Thymus (tissue), 11 donors: Measurements from ENCODE around the gene DKKL1. TPM values are rescaled to one million over a fixed set of nuclear protein-coding genes. Genes with fewer than 3 reads are reported as not detected.

Source experiments
- DNase-seq, 9 donors: peaks; one replicate each; pipeline ENCODE4 v3.0.0-alpha.2; 2013; ENCODE audit warnings: low spot score in 9 of 9, low read depth in 6 of 9, missing footprints in 1 of 9
- H3K27ac ChIP-seq, 2 donors: one replicate each; pipeline ENCODE4 v1.5.1; 2013; ENCODE audit warnings: control low read depth in 1 of 2, low read depth in 1 of 2, low read length in 1 of 2, mild to moderate bottlenecking in 1 of 2, moderate library complexity in 1 of 2
- H3K27me3 ChIP-seq, 2 donors: one replicate each; pipeline ENCODE4 v1.5.1; 2013; ENCODE audit warnings: low read length in 1 of 2; ENCODE audit not compliant: control insufficient read depth in 2 of 2, insufficient read depth in 1 of 2
- H3K36me3 ChIP-seq, 2 donors: one replicate each; pipeline ENCODE4 v1.5.1; 2013; ENCODE audit warnings: low read length in 1 of 2, mild to moderate bottlenecking in 1 of 2, moderate library complexity in 1 of 2; ENCODE audit not compliant: control insufficient read depth in 2 of 2, insufficient read depth in 2 of 2
- H3K4me1 ChIP-seq, 2 donors: one replicate each; pipeline ENCODE4 v1.5.1; 2013; ENCODE audit warnings: low read length in 2 of 2; ENCODE audit not compliant: control insufficient read depth in 2 of 2, insufficient read depth in 2 of 2
- H3K4me3 ChIP-seq, 2 donors: one replicate each; pipeline ENCODE4 v1.5.1; 2013; ENCODE audit warnings: low read length in 2 of 2, control low read depth in 1 of 2, mild to moderate bottlenecking in 1 of 2
- H3K9me3 ChIP-seq, 2 donors: one replicate each; pipeline ENCODE4 v1.5.1; 2013; ENCODE audit warnings: low read length in 1 of 2, mild to moderate bottlenecking in 1 of 2; ENCODE audit not compliant: control insufficient read depth in 2 of 2, insufficient read depth in 1 of 2
- WGBS: extraction: QIAGEN DNeasy Blood & Tissue Kit; methylation state at CpG from one replicate; pipeline ENCODE4 v1.1.7; 2013; 5-methylcytosine and 5-hydroxymethylcytosine counted together
- polyA plus RNA-seq: library from polyadenylated mRNA; stranded (reverse); fragments of 200-250 nt; gene quantifications from one replicate; pipeline ENCODE4 v1.2.3, GENCODE V29; 2013
- total RNA-seq: library from RNA; stranded (reverse); fragments of 120-200 nt; gene quantifications from one replicate; pipeline ENCODE4 v1.2.4, GENCODE V29; 2013
- donor health status: healthy.

Gene DKKL1
- total and polyA plus RNA-seq, 2 donors: 0.14 to 0.21 TPM

DNA sequence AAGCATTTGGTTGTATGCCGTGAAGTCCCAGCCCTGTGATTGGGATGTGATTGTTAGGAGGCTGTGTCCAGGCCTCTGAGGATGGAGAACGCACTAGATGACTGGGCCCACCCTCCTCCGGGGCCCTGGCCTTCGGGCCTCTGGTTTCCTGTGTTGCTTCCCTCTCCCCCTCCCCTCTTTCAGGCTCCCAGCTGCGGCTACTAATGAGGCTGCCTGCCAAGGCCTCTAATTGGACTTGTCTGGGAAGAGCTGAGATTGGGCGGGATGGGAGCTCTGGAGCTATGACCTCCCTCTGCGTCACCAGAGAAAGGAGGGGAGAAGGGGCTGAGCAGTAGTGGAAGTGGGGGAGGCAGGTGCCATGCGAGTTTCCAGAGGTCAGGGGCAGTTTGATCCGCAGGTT is 49.7 kb downstream of the DKKL1 start:
- DNase-seq: no peak
- Histone ChIP-seq H3K36me3 (no peaks in the 10 kb centered on the region), H3K4me1 (peaks cover 9 to 35% of the 10 kb centered on the region in 2 donors), H3K9me3 (peaks cover 0 to 7% of the 10 kb centered on the region in 2 donors), H3K27me3 (peaks cover 0 to 18% of the 10 kb centered on the region in 2 donors), H3K27ac (no peak overlapping the region), H3K4me3 (no peak overlapping the region)
- WGBS: 82% methylated on average over 9 of the region's 9 CpGs

- no peak for DNase-seq
- H3K36me3 ChIP-seq: no peaks in the 10 kb centered on the region
- H3K27me3 ChIP-seq: peaks cover 0 to 27% of the 10 kb centered on the region in 2 donors
- H3K9me3 ChIP-seq: no peaks in the 10 kb centered on the region
- H3K4me3 ChIP-seq: no peak overlapping the region
- peaks cover 7 to 28% of the 10 kb centered on the region in 2 donors for H3K4me1 ChIP-seq
- H3K27ac ChIP-seq: no peak overlapping the region
- WGBS: 90% methylated on average over 3 of the region's 3 CpGs
Measured at GRCh38 chr19:49414256-49414655, 50.6 kb downstream of the DKKL1 start.

- no peaks in the 10 kb centered on the region for H3K9me3 ChIP-seq
- DNase-seq: no peak
- peaks cover 6 to 37% of the 10 kb centered on the region in 2 donors for H3K27me3 ChIP-seq
- no peak overlapping the region for H3K4me3 ChIP-seq
- H3K27ac ChIP-seq: no peak overlapping the region
- no peaks in the 10 kb centered on the region for H3K36me3 ChIP-seq
- H3K4me1 ChIP-seq: peaks cover 0 to 20% of the 10 kb centered on the region in 2 donors
- WGBS: 94% methylated on average over 15 of the region's 15 CpGs
Measured at GRCh38 chr19:49415102-49415809, 51.6 kb downstream of the DKKL1 start.

DNA sequence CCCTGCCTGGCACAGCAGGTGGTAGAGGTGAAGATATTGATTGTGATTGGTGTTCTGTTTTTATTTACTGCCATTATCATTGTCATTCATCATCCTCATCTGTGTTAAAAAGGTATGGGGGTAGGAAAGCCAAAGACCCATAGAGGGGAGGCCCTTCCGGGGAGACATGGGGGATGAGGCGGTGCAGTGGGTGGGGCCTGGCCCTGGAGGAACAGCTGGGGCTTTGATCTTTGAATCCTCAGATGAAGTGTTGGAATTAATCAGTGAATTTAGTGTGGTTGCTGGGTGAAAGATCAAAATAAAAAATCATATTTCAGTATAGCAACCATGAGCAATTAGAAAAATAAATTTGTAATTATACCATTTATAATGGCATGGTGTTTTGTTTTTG is 52.1 kb downstream of the DKKL1 start:
- Histone ChIP-seq H3K4me3 (no peak overlapping the region), H3K4me1 (peaks cover 0 to 20% of the 10 kb centered on the region in 2 donors), H3K27me3 (peaks cover 11 to 42% of the 10 kb centered on the region in 2 donors), H3K9me3 (no peaks in the 10 kb centered on the region), H3K36me3 (no peaks in the 10 kb centered on the region), H3K27ac (no peak overlapping the region)
- WGBS: 64% methylated on average over 2 of the region's 2 CpGs
- DNase-seq: peak in 1 of 9 donors; percentile 43

- WGBS: 89% methylated on average over 7 of the region's 7 CpGs
- Histone ChIP-seq H3K36me3 (no peaks in the 10 kb centered on the region), H3K4me1 (peaks cover 0 to 23% of the 10 kb centered on the region in 2 donors), H3K4me3 (no peak overlapping the region), H3K9me3 (no peaks in the 10 kb centered on the region), H3K27me3 (peaks cover 23 to 55% of the 10 kb centered on the region in 2 donors), H3K27ac (no peak overlapping the region)
- DNase-seq: no peak
Measured at GRCh38 chr19:49417088-49417487, 53.4 kb downstream of the DKKL1 start.

DNA sequence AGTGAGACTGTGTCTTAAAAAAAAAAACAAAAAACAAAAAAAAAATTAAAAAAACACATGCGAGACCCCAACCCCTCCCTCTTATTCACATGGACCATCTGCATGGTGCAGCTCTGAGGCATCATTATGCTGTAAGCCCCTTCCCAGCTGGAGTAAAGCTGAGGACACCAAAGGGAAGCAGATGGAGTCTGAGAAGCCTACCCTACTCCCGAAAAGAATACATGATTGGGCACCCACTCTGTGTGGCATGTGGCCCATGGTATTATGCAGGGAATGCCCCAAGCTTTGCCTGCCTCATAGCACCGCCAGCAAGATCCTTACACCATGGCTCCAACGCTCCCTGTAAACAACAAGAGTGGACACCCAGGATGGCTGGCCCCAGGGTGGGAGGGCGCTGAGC is 54.8 kb downstream of the DKKL1 start:
- peaks cover 37 to 69% of the 10 kb centered on the region in 2 donors for H3K27me3 ChIP-seq
- DNase-seq: no peak
- peaks cover 0 to 4% of the 10 kb centered on the region in 2 donors for H3K9me3 ChIP-seq
- H3K4me1 ChIP-seq: peaks cover 4 to 36% of the 10 kb centered on the region in 2 donors
- no peaks in the 10 kb centered on the region for H3K36me3 ChIP-seq
- WGBS: 98% methylated on average over 5 of the region's 5 CpGs
- H3K4me3 ChIP-seq: no peak overlapping the region
- no peak overlapping the region for H3K27ac ChIP-seq

- Histone ChIP-seq H3K27ac (no peak overlapping the region), H3K4me3 (no peak overlapping the region), H3K36me3 (no peaks in the 10 kb centered on the region), H3K27me3 (peaks cover 41 to 76% of the 10 kb centered on the region in 2 donors), H3K9me3 (peaks cover 0 to 4% of the 10 kb centered on the region in 2 donors), H3K4me1 (peaks cover 4 to 43% of the 10 kb centered on the region in 2 donors)
- no peak for DNase-seq
- WGBS: 96% methylated on average over 2 of the region's 2 CpGs
Measured at GRCh38 chr19:49419173-49419572, 55.5 kb downstream of the DKKL1 start.

DNA sequence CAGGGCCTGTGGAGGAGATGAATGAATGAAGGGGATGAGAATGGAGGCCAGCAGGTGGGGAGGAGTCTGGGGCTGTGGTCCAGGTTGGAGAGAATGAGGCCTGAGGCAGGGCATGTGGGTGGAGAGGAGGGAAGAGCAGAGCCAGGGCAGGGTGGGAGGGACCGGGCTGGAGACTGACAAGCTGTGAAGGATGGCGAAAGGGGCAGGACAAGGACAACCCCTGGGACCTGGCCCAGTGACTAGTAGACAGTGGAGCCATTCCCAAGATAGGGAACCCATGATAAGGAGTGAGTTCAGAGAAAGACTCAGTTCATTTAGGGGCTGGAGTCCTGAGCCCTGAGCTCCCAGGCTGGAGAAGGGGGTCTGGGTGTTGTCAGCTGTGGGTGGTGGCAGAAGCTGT is 56.5 kb downstream of the DKKL1 start:
- peaks cover 47 to 86% of the 10 kb centered on the region in 2 donors for H3K27me3 ChIP-seq
- H3K27ac ChIP-seq: no peak overlapping the region
- peaks cover 4 to 41% of the 10 kb centered on the region in 2 donors for H3K4me1 ChIP-seq
- WGBS: 99% methylated on average over 2 of the region's 2 CpGs
- H3K4me3 ChIP-seq: no peak overlapping the region
- no peak for DNase-seq
- peaks cover 0 to 5% of the 10 kb centered on the region in 2 donors for H3K9me3 ChIP-seq
- no peaks in the 10 kb centered on the region for H3K36me3 ChIP-seq

DNA sequence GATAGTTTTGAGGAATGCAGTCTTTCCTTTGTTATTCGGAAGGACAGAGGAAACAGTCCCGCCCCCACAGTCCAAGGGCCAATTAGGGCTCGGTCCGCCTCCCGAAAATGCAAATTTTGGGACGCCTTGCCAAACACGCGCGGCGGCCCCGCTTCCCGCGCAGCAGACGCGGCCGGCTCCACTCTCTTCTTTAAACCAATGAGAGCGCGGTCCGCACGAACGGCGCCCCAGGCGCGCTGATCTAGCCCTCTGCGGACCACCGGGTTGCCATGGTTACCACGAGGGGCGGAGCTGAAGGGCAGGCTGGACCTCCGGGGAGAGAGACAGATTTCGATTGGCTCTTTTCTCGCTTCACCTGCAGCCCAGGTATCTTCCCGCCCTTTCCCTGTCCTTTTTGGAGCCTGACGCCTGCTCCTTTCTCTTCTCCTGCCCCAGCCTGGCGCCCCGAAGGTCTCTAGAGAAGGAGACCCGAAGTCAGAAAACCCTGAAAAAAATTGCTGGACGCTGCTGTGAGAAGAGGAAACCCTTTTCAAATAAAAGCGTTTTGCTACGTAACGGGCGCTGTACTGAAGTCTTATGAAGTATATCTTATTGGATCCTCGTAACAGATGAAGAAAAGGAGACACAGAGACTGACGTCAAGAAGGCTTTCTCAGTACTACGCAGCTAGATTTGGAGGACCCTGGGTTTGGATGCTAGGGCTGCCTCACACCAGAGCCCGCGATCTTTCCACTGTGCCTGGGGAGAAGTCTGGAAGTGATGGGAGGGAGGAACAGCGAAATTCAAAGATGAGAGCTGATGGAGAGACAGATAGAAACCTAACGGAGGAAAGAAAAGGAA is 57.6 kb downstream of the DKKL1 start:
- Histone ChIP-seq H3K4me1 (peaks cover 4 to 37% of the 10 kb centered on the region in 2 donors), H3K4me3 (no peak overlapping the region), H3K27ac (no peak overlapping the region), H3K27me3 (peaks cover 57 to 97% of the 10 kb centered on the region in 2 donors), H3K36me3 (no peaks in the 10 kb centered on the region), H3K9me3 (peaks cover 0 to 11% of the 10 kb centered on the region in 2 donors)
- peak in 1 of 9 donors; percentile 55 for DNase-seq
- 11% methylated on average over 48 of the region's 48 CpGs for WGBS
